GM11168 (cell line): ENCODE data around the gene NSG1.
"Not testable (repeated sequence)": the region's sequence is repeated elsewhere in the genome, so short reads cannot be mapped to it uniquely, and the experiment has no call there.

Experiments used
- in situ Hi-C: fragments of 300-500 bp; cut with MboI; formaldehyde crosslinking; loops from one replicate; pipeline ENCODE4 v1.12.0; 2022; ENCODE audit warnings: low sequenced_read_pairs; ENCODE audit not compliant: unreplicated experiment

Gene NSG1

GRCh38 chr4:4415107-4415805 is 28.4 kb downstream of the NSG1 start:
- in situ Hi-C loops: no loop called here

GRCh38 chr4:4415806-4416805 is 29.2 kb downstream of the NSG1 start:
- in situ Hi-C loops: no loop called here

- in situ Hi-C loops: no loop called here
Measured at GRCh38 chr4:4416981-4417380, 30.1 kb downstream of the NSG1 start.

GRCh38 chr4:4417886-4418285 is 31.0 kb downstream of the NSG1 start:
- in situ Hi-C loops: no loop called here

- in situ Hi-C loops: no loop called here
Measured at GRCh38 chr4:4418676-4419390, 31.9 kb downstream of the NSG1 start.

- in situ Hi-C loops: no loop called here
Measured at GRCh38 chr4:4419896-4420295, 33.0 kb downstream of the NSG1 start.

GRCh38 chr4:4420421-4420820 is 33.5 kb downstream of the NSG1 start:
- in situ Hi-C loops: no loop called here

- in situ Hi-C loops: no loop called here
Measured at GRCh38 chr4:4421356-4421755, 34.5 kb downstream of the NSG1 start.

GRCh38 chr4:4422117-4422516 is 35.2 kb downstream of the NSG1 start:
- in situ Hi-C loops: not testable (repeated sequence)

GRCh38 chr4:4422856-4423499 is 36.1 kb downstream of the NSG1 start:
- in situ Hi-C loops: no loop called here

- in situ Hi-C loops: no loop called here
Measured at GRCh38 chr4:4423706-4424498, 37.0 kb downstream of the NSG1 start.

GRCh38 chr4:4424499-4425115 is 37.7 kb downstream of the NSG1 start:
- in situ Hi-C loops: no loop called here

- in situ Hi-C loops: no loop called here
Measured at GRCh38 chr4:4425119-4425690, 38.3 kb downstream of the NSG1 start.

GRCh38 chr4:4425696-4426095 is 38.8 kb downstream of the NSG1 start:
- in situ Hi-C loops: no loop called here

- in situ Hi-C loops: no loop called here
Measured at GRCh38 chr4:4426511-4427120, 39.7 kb downstream of the NSG1 start.

- in situ Hi-C loops: no loop called here
Measured at GRCh38 chr4:4427121-4427870, 40.4 kb downstream of the NSG1 start.

GRCh38 chr4:4427886-4428285 is 41.0 kb downstream of the NSG1 start:
- in situ Hi-C loops: no loop called here
